ENCODE measurements around the gene DST. TPM values are rescaled to one million over a fixed set of nuclear protein-coding genes. Genes with fewer than 3 reads are reported as not detected.

Gene DST
- total RNA-seq, 1 donor from 2014 or later, result 450 TPM

DNA sequence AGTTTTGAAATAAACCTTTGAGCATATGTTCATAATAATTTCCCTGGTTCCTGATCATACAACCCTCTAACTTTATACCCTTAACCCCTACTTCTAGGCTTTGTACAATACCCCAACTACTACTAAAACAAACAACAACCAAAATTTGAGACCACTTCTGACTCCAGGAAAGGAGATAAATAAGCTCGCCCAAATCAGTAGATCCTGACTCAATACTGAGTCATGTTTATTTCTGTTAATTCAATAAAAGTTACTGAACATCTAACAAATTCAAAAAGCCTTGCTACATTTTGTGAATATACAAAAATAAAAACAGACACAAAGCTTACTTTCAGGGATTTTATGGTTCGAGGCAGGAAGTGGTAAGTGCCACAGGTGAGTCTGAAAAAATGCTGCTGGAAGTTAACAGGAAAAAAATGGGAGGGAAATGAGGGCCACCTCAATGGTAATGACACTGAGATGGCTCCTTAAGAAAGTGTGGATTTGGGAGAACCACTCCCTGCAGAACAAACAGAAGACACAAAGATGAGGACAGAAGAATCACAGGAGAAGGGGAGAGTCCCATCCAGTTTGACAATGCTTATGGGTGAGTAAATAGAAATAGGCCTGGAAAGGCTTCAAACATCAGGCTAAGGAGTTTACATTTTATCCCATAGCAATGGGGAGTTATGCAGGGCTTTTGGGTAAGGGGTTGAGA is 63.4 kb downstream of the DST start:
- no peak overlapping the region for H3K4me3 ChIP-seq
- no peaks in the 10 kb centered on the region for H3K27me3 ChIP-seq
- TF ChIP-seq, protein P1, sequence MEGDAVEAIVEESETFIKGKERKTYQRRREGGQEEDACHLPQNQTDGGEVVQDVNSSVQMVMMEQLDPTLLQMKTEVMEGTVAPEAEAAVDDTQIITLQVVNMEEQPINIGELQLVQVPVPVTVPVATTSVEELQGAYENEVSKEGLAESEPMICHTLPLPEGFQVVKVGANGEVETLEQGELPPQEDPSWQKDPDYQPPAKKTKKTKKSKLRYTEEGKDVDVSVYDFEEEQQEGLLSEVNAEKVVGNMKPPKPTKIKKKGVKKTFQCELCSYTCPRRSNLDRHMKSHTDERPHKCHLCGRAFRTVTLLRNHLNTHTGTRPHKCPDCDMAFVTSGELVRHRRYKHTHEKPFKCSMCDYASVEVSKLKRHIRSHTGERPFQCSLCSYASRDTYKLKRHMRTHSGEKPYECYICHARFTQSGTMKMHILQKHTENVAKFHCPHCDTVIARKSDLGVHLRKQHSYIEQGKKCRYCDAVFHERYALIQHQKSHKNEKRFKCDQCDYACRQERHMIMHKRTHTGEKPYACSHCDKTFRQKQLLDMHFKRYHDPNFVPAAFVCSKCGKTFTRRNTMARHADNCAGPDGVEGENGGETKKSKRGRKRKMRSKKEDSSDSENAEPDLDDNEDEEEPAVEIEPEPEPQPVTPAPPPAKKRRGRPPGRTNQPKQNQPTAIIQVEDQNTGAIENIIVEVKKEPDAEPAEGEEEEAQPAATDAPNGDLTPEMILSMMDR (IDR thresholded peaks at IDR 0.05), result no peak
- no peak overlapping the region for H3K27ac ChIP-seq
- no peak for ATAC-seq
- no peaks in the 10 kb centered on the region for H3K9me3 ChIP-seq
- peaks cover 6% of the 10 kb centered on the region for H3K36me3 ChIP-seq
- no peak for DNase-seq
- H3K4me1 ChIP-seq, result no peaks in the 10 kb centered on the region
- intact Hi-C loops (cut with DNase I), result no loop called here

DNA sequence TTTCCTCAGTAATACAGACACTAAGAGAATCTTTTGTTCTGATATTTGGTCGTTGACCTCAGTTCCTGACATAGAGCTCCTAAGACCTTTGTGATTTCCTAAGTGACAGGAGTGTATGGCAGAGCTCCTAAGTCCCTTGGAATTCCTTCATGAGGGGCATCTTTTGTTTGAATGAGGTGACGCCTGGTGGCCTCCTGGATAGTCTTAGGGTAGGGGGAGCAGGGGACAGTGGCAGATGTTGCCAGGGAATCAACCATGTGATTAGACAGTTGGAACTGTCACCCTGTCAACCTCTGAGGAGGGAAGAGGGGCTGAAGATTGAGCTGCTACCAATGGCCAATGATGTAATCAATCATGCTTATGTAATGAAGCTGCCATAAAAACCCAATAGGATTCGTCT is 67.0 kb downstream of the DST start:
- Histone ChIP-seq H3K27me3 (no peaks in the 10 kb centered on the region), H3K4me1 (no peaks in the 10 kb centered on the region), H3K36me3 (peaks cover 12% of the 10 kb centered on the region), H3K4me3 (no peak overlapping the region), H3K27ac (no peak overlapping the region), H3K9me3 (no peaks in the 10 kb centered on the region)
- intact Hi-C loops (cut with DNase I), result no loop called here
- no peak for DNase-seq
- no peak for ATAC-seq
- TF ChIP-seq, protein P1 (IDR thresholded peaks at IDR 0.05), result no peak

DNA sequence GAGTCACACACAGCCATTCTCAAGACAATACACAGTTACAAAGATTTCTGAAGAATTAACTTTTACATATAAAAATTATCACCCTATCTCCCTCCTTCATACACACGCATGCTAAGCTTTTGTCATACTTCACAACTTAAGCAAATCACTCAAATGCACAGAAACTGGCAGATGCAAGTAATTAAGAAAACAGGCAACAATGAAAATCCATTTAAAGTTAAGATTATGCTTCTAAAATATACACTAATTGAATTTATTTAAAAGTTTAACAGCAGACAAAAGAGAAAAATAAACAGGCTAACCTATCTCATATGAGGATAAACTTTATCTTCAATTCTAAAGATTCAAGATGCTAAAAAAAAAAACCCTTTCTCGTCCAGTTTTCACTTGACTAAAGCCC is 68.4 kb downstream of the DST start:
- Histone ChIP-seq H3K9me3 (no peaks in the 10 kb centered on the region), H3K27ac (no peak overlapping the region), H3K27me3 (no peaks in the 10 kb centered on the region), H3K4me3 (no peak overlapping the region), H3K4me1 (peaks cover 3% of the 10 kb centered on the region), H3K36me3 (peaks cover 12% of the 10 kb centered on the region)
- ATAC-seq (no peak), DNase-seq (no peak)
- intact Hi-C loops (cut with DNase I), result no loop called here
- TF ChIP-seq, protein P1 (IDR thresholded peaks at IDR 0.05), result no peak

DNA sequence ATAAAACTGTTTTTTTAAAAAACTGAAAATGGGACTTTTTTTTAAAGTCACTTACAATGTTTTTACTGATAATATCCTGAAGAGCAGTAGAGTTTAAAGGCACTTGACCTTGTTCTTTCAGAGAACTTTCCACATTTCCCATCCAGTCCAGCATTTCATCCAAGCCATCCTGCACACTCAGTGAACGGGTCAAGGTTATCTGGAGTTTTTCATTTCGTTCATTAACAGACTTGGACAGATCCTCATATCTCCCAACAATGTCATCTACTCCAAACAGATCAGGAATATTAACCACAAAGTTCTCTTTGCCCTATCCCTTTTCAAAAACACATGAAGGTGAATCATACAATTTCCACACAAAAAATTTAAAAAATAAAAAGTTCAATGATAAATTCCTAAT is 69.1 kb downstream of the DST start:
- intact Hi-C loops (cut with DNase I), result no loop called here
- Histone ChIP-seq H3K4me1 (peaks cover 3% of the 10 kb centered on the region), H3K27ac (no peak overlapping the region), H3K27me3 (no peaks in the 10 kb centered on the region), H3K36me3 (peaks cover 9% of the 10 kb centered on the region), H3K4me3 (no peak overlapping the region), H3K9me3 (no peaks in the 10 kb centered on the region)
- TF ChIP-seq, protein P1 (IDR thresholded peaks at IDR 0.05), result no peak
- no peak for ATAC-seq
- DNase-seq, result no peak

DNA sequence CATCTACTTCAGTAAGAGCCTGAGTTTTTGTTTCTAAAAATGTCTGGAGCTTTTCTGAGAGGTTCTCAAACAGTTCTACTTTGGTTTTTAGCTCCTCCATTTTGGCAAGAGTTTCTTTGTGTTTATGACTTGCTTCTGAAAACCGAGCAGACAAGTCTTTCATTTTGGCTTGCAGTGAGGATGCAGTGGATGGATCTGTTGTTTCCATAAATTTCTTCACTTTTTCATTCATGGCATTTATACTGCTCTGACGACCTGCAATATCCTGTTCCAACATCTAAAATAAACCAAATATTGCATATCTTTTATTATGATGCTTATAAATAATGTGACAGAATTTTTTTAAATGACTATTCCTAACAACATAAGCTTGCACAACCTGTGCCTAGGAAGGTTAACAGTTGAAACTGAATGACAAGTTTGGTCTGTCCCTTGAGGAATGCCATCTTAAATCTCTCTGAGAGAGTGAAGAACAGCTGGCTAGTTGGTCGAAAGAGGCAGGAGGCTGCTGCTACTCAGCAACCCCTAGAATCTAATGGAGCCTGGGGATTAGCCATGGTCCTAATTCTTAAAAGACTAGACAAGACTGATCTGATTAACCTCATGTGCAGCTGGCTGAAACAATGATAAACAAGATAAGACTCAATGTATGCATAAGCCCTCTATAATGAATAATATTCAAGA is 69.8 kb downstream of the DST start:
- ATAC-seq, result no peak
- DNase-seq, result no peak
- no peak overlapping the region for H3K4me3 ChIP-seq
- intact Hi-C loops (cut with DNase I), result no loop called here
- peaks cover 6% of the 10 kb centered on the region for H3K36me3 ChIP-seq
- H3K9me3 ChIP-seq, result no peaks in the 10 kb centered on the region
- H3K27ac ChIP-seq, result no peak overlapping the region
- TF ChIP-seq, protein P1 (IDR thresholded peaks at IDR 0.05), result no peak
- H3K4me1 ChIP-seq, result peaks cover 3% of the 10 kb centered on the region
- no peaks in the 10 kb centered on the region for H3K27me3 ChIP-seq
